Muscle of arm (tissue), 12 donors: Measurements from ENCODE around the gene RBMS1. TPM values are rescaled to one million over a fixed set of nuclear protein-coding genes. Genes with fewer than 3 reads are reported as not detected.
"Not testable (repeated sequence)": the region's sequence is repeated elsewhere in the genome, so short reads cannot be mapped to it uniquely, and the experiment has no call there.

ENCODE experiments used
- DNase-seq: peaks from one replicate; pipeline ENCODE4 v3.0.0-alpha.2; 2013
- polyA plus RNA-seq, 12 donors: library from polyadenylated mRNA; unstranded; fragments of 120-200 nt; gene quantifications; one replicate each; pipeline ENCODE4 v1.2.1, GENCODE V29; 2013; ENCODE audit not compliant: insufficient read length in 12 of 12

The RBMS1 gene
- polyA plus RNA-seq, 12 donors: 54.1 to 280 (median 76.3) TPM

DNA sequence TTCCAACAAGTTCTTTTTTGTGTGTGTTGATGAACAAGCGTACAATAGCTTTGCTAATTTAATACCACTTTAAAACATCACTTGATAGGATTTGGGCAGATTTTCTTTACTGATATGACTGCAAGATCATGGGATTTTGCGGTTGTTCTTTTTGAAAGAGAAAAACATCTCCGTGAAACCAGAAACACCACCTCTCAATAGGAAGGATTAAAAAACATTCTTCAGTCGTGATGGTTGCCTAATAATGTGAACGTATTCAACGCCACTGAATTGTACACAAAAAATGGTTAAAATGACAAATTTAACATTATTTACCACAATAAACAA is 19.3 kb downstream of the RBMS1 start:
- DNase-seq: no peak

DNA sequence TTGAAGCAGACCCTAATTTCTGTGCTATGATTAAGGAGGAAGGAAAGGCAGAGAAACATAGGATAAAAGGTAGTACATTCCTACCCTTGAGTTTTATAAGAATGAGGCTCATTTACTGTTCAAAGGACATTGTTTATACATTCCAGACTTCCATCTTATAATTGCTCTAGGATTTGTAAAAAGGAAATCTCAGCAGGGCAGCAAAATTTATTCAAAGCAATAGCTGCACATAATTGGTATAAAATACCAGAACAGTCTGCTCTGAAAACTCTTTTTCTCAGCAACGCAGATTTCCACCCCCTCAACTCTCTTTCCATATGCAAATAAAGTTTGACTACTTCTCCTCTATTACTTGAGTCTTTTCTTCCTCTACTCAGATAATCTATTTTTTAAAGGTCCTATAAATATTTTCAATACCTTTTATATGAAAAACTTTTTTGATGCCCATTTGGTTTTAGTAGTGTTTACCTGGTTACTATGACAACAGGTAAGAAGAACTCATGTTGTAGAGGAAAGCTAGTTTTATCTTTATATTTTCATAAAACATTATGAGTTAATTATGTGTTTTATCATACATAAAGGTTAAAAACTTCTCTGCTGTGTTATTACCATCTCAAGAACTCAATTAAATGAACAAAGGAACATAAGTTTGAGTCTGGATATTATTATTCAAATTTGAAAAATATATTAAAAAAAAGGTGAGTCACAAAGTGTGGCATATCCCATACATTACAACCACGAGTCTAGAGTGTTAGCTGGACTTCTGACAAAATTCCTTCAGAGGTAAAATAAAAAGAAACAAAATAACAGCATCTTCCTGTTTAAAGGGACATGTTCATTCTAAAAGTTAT is 19.9 kb downstream of the RBMS1 start:
- no peak for DNase-seq

GRCh38 chr2:160472839-160473251 is 20.8 kb downstream of the RBMS1 start:
- DNase-seq: no peak

- peak; percentile 41 for DNase-seq
These were observed 21.7 kb downstream of the RBMS1 start for GRCh38 chr2:160471950-160472349.

- DNase-seq: no peak
These were observed 23.9 kb downstream of the RBMS1 start for GRCh38 chr2:160469621-160470204.

- DNase-seq: no peak
These were observed 24.4 kb downstream of the RBMS1 start for GRCh38 chr2:160469164-160469563.

GRCh38 chr2:160467086-160467485 is 26.5 kb downstream of the RBMS1 start:
- DNase-seq: no peak

DNA sequence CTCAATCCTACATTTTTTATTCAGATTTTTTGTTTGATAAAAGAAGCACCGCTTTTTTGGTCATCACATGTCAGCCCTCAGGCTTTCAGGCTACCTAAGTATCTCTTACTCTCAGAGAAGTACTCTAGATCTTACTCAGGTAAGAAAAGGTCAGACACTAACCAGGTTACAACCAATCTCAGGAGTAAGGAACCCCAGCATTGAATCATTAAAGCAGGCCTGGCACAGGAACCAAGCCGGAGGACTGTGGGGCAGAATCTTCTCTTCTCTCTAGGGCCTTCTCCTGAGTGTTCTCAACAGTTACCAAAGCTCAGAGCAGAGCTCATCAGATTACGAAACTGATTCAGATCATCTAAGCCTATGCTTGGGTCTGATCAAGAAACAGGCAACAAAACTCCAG is 28.2 kb downstream of the RBMS1 start:
- no peak for DNase-seq

- DNase-seq: no peak
These were observed 28.6 kb downstream of the RBMS1 start for GRCh38 chr2:160465002-160465401.

DNA sequence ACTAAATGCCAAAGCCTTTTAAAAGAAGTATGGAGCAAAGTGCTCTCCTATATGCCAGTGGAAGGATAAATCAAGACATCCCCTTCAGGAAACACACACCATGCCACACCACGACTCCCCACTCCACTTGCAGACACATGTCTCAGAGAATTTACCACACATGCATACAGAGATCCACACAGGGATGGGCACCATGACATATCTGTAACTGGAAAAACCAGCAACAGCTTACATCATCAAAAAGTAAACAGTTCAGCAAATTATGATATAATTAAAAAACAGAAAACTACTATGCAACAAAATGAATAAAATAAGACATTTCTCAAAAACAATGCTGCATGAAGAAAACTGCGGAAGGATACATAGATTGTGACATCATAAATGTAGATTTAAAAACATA is 29.6 kb downstream of the RBMS1 start:
- no peak for DNase-seq

DNA sequence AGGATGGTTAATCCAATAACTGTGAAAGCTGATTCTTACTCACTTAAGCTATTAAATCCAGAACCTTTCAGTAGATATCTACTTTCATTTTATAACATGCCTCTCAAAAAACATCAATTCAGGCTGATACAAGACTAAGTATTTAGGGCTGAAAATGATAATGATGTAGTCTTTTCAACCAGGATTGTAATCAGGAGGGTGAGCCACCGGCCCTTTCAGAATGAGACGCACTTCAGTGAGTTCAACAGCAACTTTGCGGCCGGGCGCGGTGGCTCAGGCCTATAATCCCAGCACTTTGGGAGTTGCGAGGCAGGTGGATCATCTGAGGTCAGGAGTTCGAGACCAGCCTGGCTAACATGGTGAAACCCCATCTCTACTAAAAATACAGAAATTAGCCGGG is 30.4 kb downstream of the RBMS1 start:
- no peak for DNase-seq

DNA sequence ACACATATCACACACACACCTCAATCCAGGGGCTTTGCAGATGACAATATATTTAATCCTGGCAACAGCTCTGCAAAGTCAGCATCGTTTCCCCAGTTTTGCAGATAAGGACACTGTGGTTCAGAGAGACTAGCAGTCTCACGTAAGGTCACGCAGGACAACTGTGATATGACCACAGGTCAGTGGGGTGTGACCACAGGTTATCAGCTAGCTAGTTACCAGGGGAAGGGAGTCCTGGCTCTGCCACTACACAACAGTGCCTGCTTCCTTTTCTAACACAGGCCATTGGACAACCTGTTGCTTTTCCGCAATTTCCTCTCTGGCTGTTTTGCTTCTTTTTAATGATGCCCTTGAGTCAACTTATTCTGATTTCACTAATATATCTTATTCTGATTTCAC is 33.3 kb downstream of the RBMS1 start:
- DNase-seq: no peak

DNA sequence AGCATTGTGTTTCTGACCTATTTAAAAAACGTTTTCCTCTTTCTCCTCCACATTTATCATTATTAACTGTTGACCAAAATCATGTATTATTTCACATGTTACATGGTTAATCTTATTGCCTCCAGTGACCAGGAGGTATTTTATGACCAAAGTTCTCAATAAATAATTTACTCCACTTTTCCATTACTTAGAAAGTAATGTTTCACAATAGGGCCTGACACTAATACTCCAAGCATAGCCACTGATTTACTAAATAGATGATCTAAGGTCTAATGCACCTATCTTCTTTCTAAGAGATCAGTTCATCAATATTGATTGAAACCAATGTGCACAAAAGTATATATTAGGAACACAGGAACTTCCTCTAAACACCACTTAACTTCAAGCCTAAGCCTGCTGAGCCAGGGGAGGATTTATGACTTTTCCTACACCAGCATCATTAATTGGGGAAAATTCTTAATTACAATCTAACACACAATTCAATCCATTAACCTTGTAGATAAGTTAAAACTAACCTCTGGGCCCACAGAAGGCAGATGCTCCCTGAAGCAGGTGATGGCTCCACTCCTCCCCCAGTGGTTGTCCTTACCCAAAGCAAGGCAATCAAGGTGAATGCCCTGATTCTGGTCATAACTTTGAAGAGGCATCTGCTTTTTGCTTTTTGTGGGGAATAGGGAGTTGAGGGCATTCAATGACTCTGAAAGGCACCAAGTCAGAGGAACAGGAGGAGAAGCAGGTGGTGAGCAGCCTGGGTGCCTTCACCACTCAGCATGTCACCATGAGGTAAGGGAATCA is 33.9 kb downstream of the RBMS1 start:
- no peak for DNase-seq

DNA sequence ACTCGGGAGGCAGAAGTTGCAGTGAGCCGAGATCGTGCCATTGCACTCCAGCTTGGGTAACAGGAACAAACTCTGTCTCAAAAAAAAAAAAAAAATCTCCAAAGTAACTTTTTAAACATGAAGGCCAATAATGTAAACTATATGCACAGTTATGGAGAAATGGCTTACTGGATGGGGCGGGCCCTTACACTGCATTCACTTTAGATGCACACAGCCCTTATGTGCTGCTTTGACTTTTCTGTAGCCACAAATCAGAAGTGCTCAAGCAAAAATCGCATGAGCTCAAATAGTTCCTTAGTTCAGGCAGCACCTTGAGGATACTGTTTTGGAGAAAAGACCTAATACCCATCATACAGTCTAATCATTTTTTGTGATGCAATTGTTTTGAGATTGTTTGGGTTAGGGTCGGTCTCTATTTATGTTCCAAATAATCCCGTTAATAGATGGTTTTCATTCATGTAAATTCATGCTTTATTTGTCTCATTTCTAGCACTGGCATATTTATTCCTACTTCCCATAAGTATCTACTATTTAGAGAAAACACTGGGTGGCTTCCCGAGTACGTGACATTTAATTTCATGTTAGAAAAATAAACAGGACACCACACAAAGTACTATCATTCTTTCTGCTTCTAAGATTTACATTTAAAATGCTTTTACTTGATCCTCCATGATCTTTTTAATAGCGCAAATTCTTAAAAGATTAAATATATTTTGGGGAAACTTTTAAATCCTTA is 34.7 kb downstream of the RBMS1 start:
- DNase-seq: no peak

GRCh38 chr2:160457588-160457987 is 36.0 kb downstream of the RBMS1 start:
- no peak for DNase-seq

DNA sequence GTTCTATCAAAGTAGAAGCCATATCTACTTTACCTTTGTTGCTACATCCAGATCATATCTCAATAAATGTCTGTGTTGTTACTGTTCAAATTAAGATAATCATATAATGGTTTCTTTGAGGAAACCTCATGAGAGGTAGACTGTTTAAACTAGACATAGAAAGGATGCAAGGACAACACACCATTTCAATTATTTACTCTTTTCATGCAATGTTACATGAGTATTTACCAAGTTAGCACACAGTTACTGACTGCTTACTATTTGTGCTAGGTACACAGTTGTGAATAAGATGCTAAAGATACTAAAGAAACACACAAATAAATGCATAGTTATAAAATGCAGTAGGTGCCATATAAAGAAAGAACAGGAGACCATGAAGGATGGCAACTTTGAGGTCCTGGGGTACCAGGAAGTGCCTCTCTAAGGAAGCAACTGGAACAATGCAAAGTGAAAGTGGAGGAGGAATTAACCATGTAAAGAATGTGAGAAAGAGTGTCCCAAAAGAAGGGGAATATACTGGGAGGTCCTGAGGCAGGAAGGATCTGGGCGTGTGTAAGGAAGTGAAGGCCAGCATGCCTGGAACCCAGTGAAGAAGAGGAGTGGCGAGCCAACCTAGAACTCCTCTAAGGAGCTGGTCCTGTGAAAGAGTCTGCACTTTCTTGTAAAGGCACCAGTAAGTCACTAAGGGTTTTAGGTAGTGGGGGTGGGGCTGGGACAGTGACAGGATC is 39.4 kb downstream of the RBMS1 start:
- DNase-seq: no peak

GRCh38 chr2:160453111-160453820 is 40.3 kb downstream of the RBMS1 start:
- no peak for DNase-seq

- no peak for DNase-seq
These were observed 43.1 kb downstream of the RBMS1 start for GRCh38 chr2:160450486-160450885.

DNA sequence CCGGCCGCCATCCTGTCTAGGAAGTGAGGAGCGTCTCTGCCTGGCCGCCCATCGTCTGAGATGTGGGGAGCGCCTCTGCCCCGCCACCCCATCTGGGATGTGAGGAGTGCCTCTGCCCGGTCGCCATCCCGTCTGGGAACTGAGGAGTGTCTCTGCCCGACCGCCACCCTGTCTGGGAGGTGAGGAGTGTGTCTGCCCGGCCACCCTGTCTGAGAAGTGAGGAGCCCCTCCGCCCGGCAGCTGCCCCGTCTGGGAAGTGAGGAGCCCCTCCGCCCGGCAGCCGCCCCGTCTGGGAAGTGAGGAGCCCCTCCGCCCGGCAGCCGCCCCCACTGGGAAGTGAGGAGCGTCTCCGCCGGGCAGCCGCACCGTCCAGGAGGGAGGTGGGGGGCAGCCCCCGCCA is 44.8 kb downstream of the RBMS1 start:
- DNase-seq: not testable (repeated sequence)

- DNase-seq: no peak
These were observed 47.9 kb downstream of the RBMS1 start for GRCh38 chr2:160445673-160446072.

DNA sequence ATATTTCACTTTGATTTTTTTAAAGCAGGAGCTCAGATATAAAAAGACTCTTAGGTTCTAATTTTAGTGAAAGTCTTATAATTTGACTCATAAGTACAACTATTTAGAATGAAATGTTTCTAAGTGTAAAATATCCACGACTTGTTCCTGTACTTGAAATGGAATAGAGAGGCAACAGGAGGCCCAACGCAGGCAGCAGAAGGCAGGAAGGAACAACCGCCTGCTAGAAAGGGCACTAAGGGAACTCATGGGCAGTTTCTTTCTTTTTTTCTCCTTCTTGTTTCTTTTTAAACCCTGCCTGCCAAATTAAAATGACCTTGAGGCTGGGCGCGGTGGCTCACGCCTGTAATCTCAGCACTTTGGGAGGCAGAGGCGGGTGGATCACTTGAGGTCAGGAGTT is 51.0 kb downstream of the RBMS1 start:
- no peak for DNase-seq
